Activated CD4-positive, alpha-beta T cell treated with anti-CD3 and anti-CD28 coated beads for 36 hours (primary cell): ENCODE results near the gene RPL13. TPM values are rescaled to one million over a fixed set of nuclear protein-coding genes. Genes with fewer than 3 reads are reported as not detected.
A peak's percentile ranks its signal among the peaks of the same experiment; 100 is the strongest.

Experiments
- ATAC-seq: fragments of 200-7000 bp; cut with Tn5 transposase; one replicate; pipeline ENCODE4 v1.10.0; 2021; ENCODE audit warnings: mild to moderate bottlenecking, moderate library complexity
- CTCF ChIA-PET: fragments of 350-600 bp; sonication (Branson Sonifier 250); formaldehyde crosslinking; loops from one replicate; lab custom pipeline; 2021; ENCODE audit warnings: antibody characterized with exemption; lab: Charles Lee
- POLR2A ChIA-PET: fragments of 350-600 bp; sonication (Branson Sonifier 250); formaldehyde crosslinking; loops from one replicate; lab custom pipeline; 2021; ENCODE audit warnings: antibody characterized with exemption, inconsistent platforms; lab: Charles Lee
- DNase-seq: peaks from one replicate; pipeline ENCODE4 v3.0.0-alpha.2; 2020
- H3K27ac Mint-ChIP-seq: one replicate; pipeline ENCODE4 v1.8.0; 2021; ENCODE audit warnings: mixed read lengths
- H3K27me3 Mint-ChIP-seq: one replicate; pipeline ENCODE4 v1.8.0; 2021; ENCODE audit warnings: mixed read lengths
- H3K36me3 Mint-ChIP-seq: one replicate; pipeline ENCODE4 v1.8.0; 2021; ENCODE audit warnings: low read depth, mixed read lengths
- H3K4me1 Mint-ChIP-seq: one replicate; pipeline ENCODE4 v1.8.0; 2021; ENCODE audit warnings: mixed read lengths
- H3K4me3 Mint-ChIP-seq: one replicate; pipeline ENCODE4 v1.8.0; 2021; ENCODE audit warnings: mild to moderate bottlenecking, moderate library complexity, mixed read lengths
- H3K9me3 Mint-ChIP-seq: one replicate; pipeline ENCODE4 v1.8.0; 2021; ENCODE audit warnings: low read depth, mixed read lengths
- intact Hi-C, 2 experiments: fragments of 100-400 bp; cut with DNase I in 1 of 2; cut with micrococcal nuclease in 1 of 2; formaldehyde crosslinking; loops; one replicate each; pipeline versions ENCODE4 v1.14.2 to v1.15.1; 2022 to 2024; cut with DNase I, micrococcal nuclease
- total RNA-seq, 2 experiments: library from RNA; stranded (reverse); gene quantifications; one replicate each; pipeline ENCODE4 v1.2.3, GENCODE V29; 2021

RPL13 gene
- total RNA-seq, 2 experiments from 2014 or later = 2,518 to 3,038 TPM

GRCh38 chr16:89602952-89603590, 42.6 kb downstream of the RPL13 start:
- no peaks in the 10 kb centered on the region for H3K36me3 Mint-ChIP-seq
- H3K4me3 Mint-ChIP-seq = peak overlapping the region; percentile 24
- H3K4me1 Mint-ChIP-seq = peaks cover 16% of the 10 kb centered on the region
- CTCF ChIA-PET = interaction anchor here (0.7 to 0.9 kb wide), 3 partner anchors 12 to 31 kb away, joined by 3 to 4 read pairs (median 3); partner anchors contain the start of gene CPNE7
- POLR2A ChIA-PET = no interaction called here
- intact Hi-C loops = no loop called here
- ATAC-seq (no peak), DNase-seq (no peak)
- H3K27me3 Mint-ChIP-seq = no peaks in the 10 kb centered on the region
- H3K9me3 Mint-ChIP-seq = no peaks in the 10 kb centered on the region
- no peak overlapping the region for H3K27ac Mint-ChIP-seq

DNA sequence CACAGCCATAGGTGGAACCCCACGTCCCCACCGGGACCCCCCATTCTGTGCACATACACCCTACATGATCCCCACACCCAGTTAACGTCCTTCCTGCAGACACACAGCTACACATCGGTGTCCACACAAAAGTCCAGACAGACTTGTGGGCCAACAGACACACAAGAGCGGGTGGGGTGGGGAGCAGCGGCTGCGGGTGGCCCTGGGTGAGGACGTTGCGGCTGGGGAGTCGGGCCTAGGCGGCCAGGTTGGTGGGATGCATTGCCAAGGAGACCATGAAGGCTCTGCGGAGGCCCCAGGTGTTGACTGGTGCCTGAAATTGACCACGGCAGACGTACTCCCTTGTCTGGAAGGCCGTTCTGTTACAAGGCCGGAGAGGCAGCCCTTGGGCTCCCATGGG, 44.3 kb downstream of the RPL13 start:
- Mint-ChIP-seq H3K27ac (no peak overlapping the region), H3K4me3 (no peak overlapping the region), H3K9me3 (no peaks in the 10 kb centered on the region), H3K36me3 (no peaks in the 10 kb centered on the region), H3K27me3 (no peaks in the 10 kb centered on the region), H3K4me1 (peaks cover 13% of the 10 kb centered on the region)
- intact Hi-C loops = no loop called here
- ChIA-PET CTCF (no interaction called here), POLR2A (no interaction called here)
- no peak for ATAC-seq
- DNase-seq = no peak

GRCh38 chr16:89605186-89605970, 44.9 kb downstream of the RPL13 start:
- no peak for ATAC-seq
- H3K9me3 Mint-ChIP-seq = no peaks in the 10 kb centered on the region
- H3K4me3 Mint-ChIP-seq = no peak overlapping the region
- intact Hi-C loops = no loop called here
- no peak for DNase-seq
- peaks cover 13% of the 10 kb centered on the region for H3K4me1 Mint-ChIP-seq
- H3K27me3 Mint-ChIP-seq = no peaks in the 10 kb centered on the region
- POLR2A ChIA-PET = no interaction called here
- H3K36me3 Mint-ChIP-seq = no peaks in the 10 kb centered on the region
- no peak overlapping the region for H3K27ac Mint-ChIP-seq
- CTCF ChIA-PET = interaction anchor here (0.6 kb wide), 1 partner anchor 10 kb away, joined by 3 read pairs; no protein-coding TSS in a partner anchor

- intact Hi-C loops = no loop called here
- Mint-ChIP-seq H3K4me3 (no peak overlapping the region), H3K9me3 (no peaks in the 10 kb centered on the region), H3K27ac (no peak overlapping the region), H3K27me3 (no peaks in the 10 kb centered on the region), H3K36me3 (no peaks in the 10 kb centered on the region), H3K4me1 (peaks cover 13% of the 10 kb centered on the region)
- no peak for ATAC-seq
- ChIA-PET POLR2A (no interaction called here), CTCF (interaction anchor here (0.6 kb wide), 1 partner anchor 10 kb away, joined by 3 read pairs; no protein-coding TSS in a partner anchor)
- DNase-seq = no peak
Measured at GRCh38 chr16:89606006-89606405, 45.5 kb downstream of the RPL13 start.

- ChIA-PET POLR2A (no interaction called here), CTCF (interaction anchor here (0.6 kb wide), 1 partner anchor 43 kb away, joined by 3 read pairs; no protein-coding TSS in a partner anchor)
- Mint-ChIP-seq H3K36me3 (no peaks in the 10 kb centered on the region), H3K4me3 (no peak overlapping the region), H3K9me3 (no peaks in the 10 kb centered on the region), H3K4me1 (peaks cover 8% of the 10 kb centered on the region), H3K27me3 (no peaks in the 10 kb centered on the region), H3K27ac (no peak overlapping the region)
- DNase-seq (no peak), ATAC-seq (no peak)
- intact Hi-C loops = no loop called here
Measured at GRCh38 chr16:89607453-89607852, 47.0 kb downstream of the RPL13 start.

GRCh38 chr16:89607937-89608740, 47.7 kb downstream of the RPL13 start:
- ChIA-PET POLR2A (no interaction called here), CTCF (no interaction called here)
- H3K27me3 Mint-ChIP-seq = no peaks in the 10 kb centered on the region
- H3K9me3 Mint-ChIP-seq = no peaks in the 10 kb centered on the region
- H3K4me3 Mint-ChIP-seq = no peak overlapping the region
- H3K4me1 Mint-ChIP-seq = peaks cover 1% of the 10 kb centered on the region
- H3K36me3 Mint-ChIP-seq = no peaks in the 10 kb centered on the region
- DNase-seq (no peak), ATAC-seq (no peak)
- no peak overlapping the region for H3K27ac Mint-ChIP-seq
- intact Hi-C loops = no loop called here

DNA sequence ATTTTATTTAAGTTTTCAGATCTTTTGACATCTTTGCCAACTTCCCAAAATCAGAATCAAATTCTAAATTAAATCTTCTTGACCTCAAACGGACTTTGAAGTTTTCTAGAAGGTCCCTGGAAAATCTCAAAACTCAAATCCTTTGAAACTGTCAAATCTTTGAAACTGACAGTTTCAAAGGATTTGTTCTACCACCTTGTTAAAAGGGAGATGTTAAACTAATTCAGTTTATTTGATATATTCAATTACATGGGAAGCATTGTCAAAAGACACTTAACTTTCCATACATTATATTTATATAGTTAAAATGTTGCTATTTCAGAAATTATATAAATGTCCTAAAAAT, 49.6 kb downstream of the RPL13 start:
- ATAC-seq = no peak
- no peak overlapping the region for H3K27ac Mint-ChIP-seq
- H3K27me3 Mint-ChIP-seq = no peaks in the 10 kb centered on the region
- H3K4me1 Mint-ChIP-seq = no peaks in the 10 kb centered on the region
- H3K4me3 Mint-ChIP-seq = no peak overlapping the region
- H3K9me3 Mint-ChIP-seq = no peaks in the 10 kb centered on the region
- no peak for DNase-seq
- H3K36me3 Mint-ChIP-seq = no peaks in the 10 kb centered on the region
- ChIA-PET POLR2A (no interaction called here), CTCF (no interaction called here)
- intact Hi-C loops = no loop called here

DNA sequence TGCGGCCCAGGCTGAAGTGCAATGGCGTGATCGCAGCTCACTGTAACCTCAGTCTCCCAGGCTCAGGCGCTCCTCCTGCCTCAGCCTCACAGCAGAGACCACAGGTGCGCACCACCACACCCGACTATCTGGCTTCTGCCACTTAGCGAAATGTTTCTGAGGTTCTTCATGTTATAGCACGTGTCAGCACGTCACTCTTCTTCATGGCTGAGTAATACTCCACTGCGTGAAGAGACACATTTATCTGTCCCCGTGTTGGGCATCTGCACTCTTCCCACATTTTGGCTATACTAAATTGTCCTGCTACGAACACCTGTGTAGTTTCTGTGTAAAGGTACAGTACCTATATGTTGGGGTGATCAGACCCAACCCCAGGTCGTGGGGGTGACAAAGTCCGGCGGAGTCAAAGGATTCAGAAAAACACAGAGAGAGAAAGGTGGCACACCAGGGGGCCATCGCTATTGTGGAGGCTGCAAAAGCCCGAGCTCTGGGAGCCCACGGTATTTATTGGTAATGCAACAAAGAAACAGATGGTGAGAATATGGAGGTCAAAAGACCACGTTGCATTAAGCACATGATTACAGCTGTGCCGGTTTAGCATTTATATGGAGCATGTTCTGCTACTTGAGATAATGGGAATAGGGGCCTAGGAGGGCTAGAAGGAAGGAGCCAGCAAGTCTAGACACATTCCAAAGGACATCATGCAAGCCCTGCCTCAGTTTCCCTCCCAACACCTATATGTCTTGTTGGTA, 52.1 kb downstream of the RPL13 start:
- DNase-seq (no peak), ATAC-seq (no peak)
- peaks cover 13% of the 10 kb centered on the region for H3K4me1 Mint-ChIP-seq
- no peak overlapping the region for H3K27ac Mint-ChIP-seq
- H3K9me3 Mint-ChIP-seq = no peaks in the 10 kb centered on the region
- ChIA-PET CTCF (no interaction called here), POLR2A (no interaction called here)
- intact Hi-C loops = no loop called here
- no peaks in the 10 kb centered on the region for H3K27me3 Mint-ChIP-seq
- no peaks in the 10 kb centered on the region for H3K36me3 Mint-ChIP-seq
- no peak overlapping the region for H3K4me3 Mint-ChIP-seq

DNA sequence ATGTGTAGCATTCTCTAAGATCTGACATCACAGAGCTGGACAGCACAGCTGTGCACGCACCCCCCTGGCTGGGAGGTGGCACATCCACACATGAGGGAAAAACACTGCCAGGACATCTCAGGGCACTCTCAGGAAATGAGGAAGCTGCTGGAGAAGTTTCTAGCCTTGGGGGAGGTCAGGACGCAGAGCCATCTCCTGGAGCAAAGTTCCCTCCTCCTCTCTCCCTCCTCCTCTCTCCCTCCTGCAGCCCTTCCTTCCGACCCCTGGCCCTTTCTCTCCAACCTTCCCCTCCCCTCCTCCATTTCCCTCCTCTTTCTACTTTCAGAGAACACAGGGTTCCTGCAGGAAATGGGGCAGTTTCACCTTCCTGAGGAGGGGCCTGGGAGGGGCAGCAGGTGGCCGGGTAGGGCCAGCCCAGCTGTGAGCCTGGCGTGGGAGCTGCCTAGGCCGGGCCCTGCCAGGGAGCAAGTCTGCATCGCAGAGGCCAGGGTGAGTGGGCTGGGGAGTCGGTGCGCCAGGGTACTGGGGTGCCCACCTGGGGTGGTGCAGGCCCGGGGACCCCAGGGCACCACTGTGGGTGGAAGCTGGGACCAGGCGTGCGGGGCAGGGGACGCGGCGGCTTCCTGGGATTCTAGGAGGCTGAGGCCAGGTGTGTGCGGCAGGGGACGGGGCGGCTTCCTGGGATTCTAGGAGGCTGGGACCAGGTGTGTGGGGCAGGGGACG, 52.9 kb downstream of the RPL13 start, which contains the start of gene DPEP1:
Gene DPEP1 (plus strand): TSS at position 412 of the 723 bp plus-strand sequence. CDS start 16,769 bp downstream, outside the sequence.
- no peaks in the 10 kb centered on the region for H3K36me3 Mint-ChIP-seq
- no peaks in the 10 kb centered on the region for H3K27me3 Mint-ChIP-seq
- H3K4me1 Mint-ChIP-seq = peaks cover 13% of the 10 kb centered on the region
- DNase-seq (no peak), ATAC-seq (no peak)
- POLR2A ChIA-PET = no interaction called here
- intact Hi-C loops = no loop called here
- no peak within 1 kb of the TSS for H3K27ac Mint-ChIP-seq
- no peaks in the 10 kb centered on the region for H3K9me3 Mint-ChIP-seq
- no peak within 1 kb of the TSS for H3K4me3 Mint-ChIP-seq
- CTCF ChIA-PET = no interaction called here

DNA sequence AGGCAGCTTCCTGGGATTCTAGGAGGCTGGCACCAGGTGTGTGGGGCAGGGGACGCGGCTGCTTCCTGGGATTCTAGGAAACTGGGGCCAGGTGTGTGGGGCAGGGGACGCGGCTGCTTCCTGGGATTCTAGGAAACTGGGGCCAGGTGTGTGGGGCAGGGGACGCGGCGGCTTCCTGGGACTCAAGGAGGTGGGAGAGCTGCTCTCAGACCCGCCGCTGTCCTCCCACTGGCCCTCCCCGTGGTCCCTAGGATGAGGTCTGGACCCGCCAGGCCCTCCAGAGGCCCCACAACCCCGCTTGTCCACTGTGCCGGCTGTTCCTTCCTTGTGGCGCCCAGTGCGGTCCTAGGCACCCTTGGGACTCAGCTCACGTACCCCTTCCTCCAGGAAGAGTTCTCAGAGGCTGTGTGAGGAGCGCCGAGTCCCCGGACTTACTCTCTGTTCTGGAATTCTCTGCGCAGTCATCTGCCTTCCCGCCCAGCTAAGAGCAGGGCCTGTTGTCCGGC, 53.5 kb downstream of the RPL13 start:
- H3K36me3 Mint-ChIP-seq = no peaks in the 10 kb centered on the region
- DNase-seq (no peak), ATAC-seq (no peak)
- ChIA-PET POLR2A (no interaction called here), CTCF (no interaction called here)
- H3K27ac Mint-ChIP-seq = no peak overlapping the region
- H3K27me3 Mint-ChIP-seq = no peaks in the 10 kb centered on the region
- intact Hi-C loops = no loop called here
- H3K4me3 Mint-ChIP-seq = no peak overlapping the region
- peaks cover 13% of the 10 kb centered on the region for H3K4me1 Mint-ChIP-seq
- no peaks in the 10 kb centered on the region for H3K9me3 Mint-ChIP-seq
